C4-2B (cell line): ENCODE measurements around the gene RBBP8NL.

Source experiments
- ZFX ChIP-seq: fragments of 450-650 bp; IDR thresholded peaks from 2 replicates; pipeline ENCODE4 v1.6.1; 2017
- TF ChIP-seq, protein P1 (sequence below): fragments of 450-650 bp; conservative IDR thresholded peaks from 2 replicates; pipeline ENCODE4 v1.5.1; 2017; ENCODE audit warnings: mild to moderate bottlenecking

DNA sequence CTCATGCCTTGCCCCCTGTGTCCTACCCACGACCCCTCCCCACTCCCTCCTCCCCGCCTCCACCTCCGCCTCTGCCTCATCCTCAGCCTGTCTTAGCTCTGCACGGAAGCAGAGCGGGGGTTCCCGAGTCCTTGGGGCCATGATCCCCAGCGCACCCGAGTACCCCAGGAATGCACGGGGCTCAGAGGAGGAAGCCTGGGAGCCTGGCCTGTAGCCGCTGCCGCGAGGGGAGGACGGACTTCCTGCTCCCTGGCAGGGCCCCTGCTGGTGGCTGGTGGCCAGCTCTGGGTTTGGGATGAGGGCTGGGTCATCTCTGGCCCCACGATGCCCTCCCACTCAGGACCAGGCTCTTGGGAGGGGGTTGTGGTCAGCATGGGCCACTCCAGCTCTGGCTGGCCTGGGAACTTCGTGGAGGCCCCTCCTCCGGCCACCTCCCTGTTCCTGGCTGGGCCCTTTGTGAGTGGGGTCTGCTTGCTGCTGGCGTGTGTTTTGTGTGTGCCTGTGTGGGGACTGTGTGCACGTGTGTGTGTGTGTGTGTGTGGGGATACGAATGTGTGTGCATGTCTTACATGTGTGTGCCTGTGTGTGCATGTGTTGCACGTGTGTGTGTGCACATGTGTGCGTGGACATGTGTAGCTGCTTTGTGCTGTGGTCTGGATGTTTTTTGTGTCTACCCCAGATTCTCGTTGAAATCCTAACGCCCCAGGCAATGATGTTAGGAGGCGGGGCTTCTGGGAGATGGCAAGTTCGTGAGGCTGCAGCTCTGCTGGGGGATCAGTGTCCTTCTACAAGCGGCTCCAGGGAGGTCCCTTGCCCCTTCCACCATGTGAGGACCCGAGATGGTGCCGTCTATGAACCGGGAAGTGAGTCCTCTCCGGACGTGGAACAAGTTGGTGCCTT is 1.3 kb upstream of the RBBP8NL start:
- TF ChIP-seq, protein P1, sequence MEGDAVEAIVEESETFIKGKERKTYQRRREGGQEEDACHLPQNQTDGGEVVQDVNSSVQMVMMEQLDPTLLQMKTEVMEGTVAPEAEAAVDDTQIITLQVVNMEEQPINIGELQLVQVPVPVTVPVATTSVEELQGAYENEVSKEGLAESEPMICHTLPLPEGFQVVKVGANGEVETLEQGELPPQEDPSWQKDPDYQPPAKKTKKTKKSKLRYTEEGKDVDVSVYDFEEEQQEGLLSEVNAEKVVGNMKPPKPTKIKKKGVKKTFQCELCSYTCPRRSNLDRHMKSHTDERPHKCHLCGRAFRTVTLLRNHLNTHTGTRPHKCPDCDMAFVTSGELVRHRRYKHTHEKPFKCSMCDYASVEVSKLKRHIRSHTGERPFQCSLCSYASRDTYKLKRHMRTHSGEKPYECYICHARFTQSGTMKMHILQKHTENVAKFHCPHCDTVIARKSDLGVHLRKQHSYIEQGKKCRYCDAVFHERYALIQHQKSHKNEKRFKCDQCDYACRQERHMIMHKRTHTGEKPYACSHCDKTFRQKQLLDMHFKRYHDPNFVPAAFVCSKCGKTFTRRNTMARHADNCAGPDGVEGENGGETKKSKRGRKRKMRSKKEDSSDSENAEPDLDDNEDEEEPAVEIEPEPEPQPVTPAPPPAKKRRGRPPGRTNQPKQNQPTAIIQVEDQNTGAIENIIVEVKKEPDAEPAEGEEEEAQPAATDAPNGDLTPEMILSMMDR: no peak
- TF ChIP-seq ZFX: no peak
